HEK293 (cell line): ENCODE results near the gene STX10.

Source experiments
- ATF2 ChIP-seq: fragments of 450-650 bp; formaldehyde crosslinking; IDR thresholded peaks from 2 replicates; pipeline ENCODE4 v1.5.1; 2016; ENCODE audit warnings: missing biosample characterization, missing genetic modification characterization, low read depth
- GLI4 ChIP-seq: fragments of 450-650 bp; formaldehyde crosslinking; IDR thresholded peaks from 2 replicates; pipeline ENCODE4 v1.5.1; 2016; ENCODE audit warnings: missing biosample characterization, missing genetic modification characterization
- HIC1 ChIP-seq: fragments of 450-650 bp; formaldehyde crosslinking; IDR thresholded peaks from 2 replicates; pipeline ENCODE4 v1.5.1; 2016; ENCODE audit warnings: missing biosample characterization, missing genetic modification characterization
- SALL2 ChIP-seq: fragments of 450-650 bp; formaldehyde crosslinking; IDR thresholded peaks from 2 replicates; pipeline ENCODE4 v1.5.0; 2017; ENCODE audit warnings: missing biosample characterization, mild to moderate bottlenecking, missing genetic modification characterization, borderline replicate concordance
- SETDB1 ChIP-seq: IDR thresholded peaks from one replicate; pipeline ENCODE4 v1.6.1; 2017; ENCODE audit warnings: mild to moderate bottlenecking, low read length, moderate library complexity, mixed read lengths; ENCODE audit not compliant: insufficient read length
- ZIC2 ChIP-seq: fragments of 450-650 bp; formaldehyde crosslinking; IDR thresholded peaks from 2 replicates; pipeline ENCODE4 v1.5.1; 2016; ENCODE audit warnings: missing biosample characterization, missing genetic modification characterization
- ZNF19 ChIP-seq: fragments of 450-650 bp; formaldehyde crosslinking; IDR thresholded peaks from 2 replicates; pipeline ENCODE4; 2016; ENCODE audit warnings: missing biosample characterization, missing genetic modification characterization, low read depth
- ZNF202 ChIP-seq: fragments of 450-650 bp; formaldehyde crosslinking; IDR thresholded peaks from 2 replicates; pipeline ENCODE4 v1.5.1; 2016; ENCODE audit warnings: missing biosample characterization, missing genetic modification characterization, borderline replicate concordance
- ZNF311 ChIP-seq: fragments of 450-650 bp; formaldehyde crosslinking; IDR thresholded peaks from 2 replicates; pipeline ENCODE4 v1.5.1; 2017; ENCODE audit warnings: missing biosample characterization, missing genetic modification characterization, borderline replicate concordance
- ZNF513 ChIP-seq: fragments of 450-650 bp; IDR thresholded peaks from 2 replicates; pipeline ENCODE4 v1.5.1; 2018; ENCODE audit warnings: missing biosample characterization, missing genetic modification characterization
- ZNF530 ChIP-seq: fragments of 450-650 bp; formaldehyde crosslinking; IDR thresholded peaks from 2 replicates; pipeline ENCODE4 v1.5.1; 2016; ENCODE audit warnings: low read depth, missing biosample characterization, missing genetic modification characterization
- ZNF544 ChIP-seq: fragments of 450-650 bp; formaldehyde crosslinking; IDR thresholded peaks from 2 replicates; pipeline ENCODE4 v1.5.0; 2017; ENCODE audit warnings: missing biosample characterization, missing genetic modification characterization
- ZNF629 ChIP-seq: fragments of 450-650 bp; formaldehyde crosslinking; IDR thresholded peaks from 2 replicates; pipeline ENCODE4 v1.5.1; 2017; ENCODE audit warnings: missing biosample characterization, missing genetic modification characterization
- ZNF639 ChIP-seq: fragments of 450-650 bp; formaldehyde crosslinking; IDR thresholded peaks from 2 replicates; pipeline ENCODE4 v1.5.1; 2016; ENCODE audit warnings: missing biosample characterization, missing genetic modification characterization
- ZNF645 ChIP-seq: fragments of 450-650 bp; formaldehyde crosslinking; IDR thresholded peaks from 2 replicates; pipeline ENCODE4; 2016; ENCODE audit warnings: missing biosample characterization, missing genetic modification characterization
- ZNF664 ChIP-seq: fragments of 450-650 bp; formaldehyde crosslinking; IDR thresholded peaks from 2 replicates; pipeline ENCODE4 v1.5.1; 2016; ENCODE audit warnings: missing biosample characterization, missing genetic modification characterization
- ZNF701 ChIP-seq: fragments of 450-650 bp; formaldehyde crosslinking; IDR thresholded peaks from 2 replicates; pipeline ENCODE4 v1.5.1; 2016; ENCODE audit warnings: missing biosample characterization, missing genetic modification characterization
- ZSCAN16 ChIP-seq: fragments of 450-650 bp; formaldehyde crosslinking; IDR thresholded peaks from 2 replicates; pipeline ENCODE4 v1.5.1; 2016; ENCODE audit warnings: missing biosample characterization, missing genetic modification characterization
- ZXDB ChIP-seq: fragments of 450-650 bp; formaldehyde crosslinking; IDR thresholded peaks from 2 replicates; pipeline ENCODE4 v1.5.1; 2016; ENCODE audit warnings: missing biosample characterization, missing genetic modification characterization
- TF ChIP-seq, protein P1 (sequence below): fragments of 450-650 bp; formaldehyde crosslinking; IDR thresholded peaks from 2 replicates; pipeline ENCODE4 v1.5.1; 2016; ENCODE audit warnings: missing biosample characterization, missing genetic modification characterization
- TF ChIP-seq, protein P2 (sequence below): fragments of 450-650 bp; formaldehyde crosslinking; IDR thresholded peaks from 2 replicates; pipeline ENCODE4 v1.5.1; 2016; ENCODE audit warnings: missing biosample characterization, missing genetic modification characterization
- TF ChIP-seq, protein P3 (sequence below): fragments of 450-650 bp; formaldehyde crosslinking; IDR thresholded peaks from 2 replicates; pipeline ENCODE4 v1.5.1; 2016; ENCODE audit warnings: missing biosample characterization, missing genetic modification characterization

Gene STX10

DNA sequence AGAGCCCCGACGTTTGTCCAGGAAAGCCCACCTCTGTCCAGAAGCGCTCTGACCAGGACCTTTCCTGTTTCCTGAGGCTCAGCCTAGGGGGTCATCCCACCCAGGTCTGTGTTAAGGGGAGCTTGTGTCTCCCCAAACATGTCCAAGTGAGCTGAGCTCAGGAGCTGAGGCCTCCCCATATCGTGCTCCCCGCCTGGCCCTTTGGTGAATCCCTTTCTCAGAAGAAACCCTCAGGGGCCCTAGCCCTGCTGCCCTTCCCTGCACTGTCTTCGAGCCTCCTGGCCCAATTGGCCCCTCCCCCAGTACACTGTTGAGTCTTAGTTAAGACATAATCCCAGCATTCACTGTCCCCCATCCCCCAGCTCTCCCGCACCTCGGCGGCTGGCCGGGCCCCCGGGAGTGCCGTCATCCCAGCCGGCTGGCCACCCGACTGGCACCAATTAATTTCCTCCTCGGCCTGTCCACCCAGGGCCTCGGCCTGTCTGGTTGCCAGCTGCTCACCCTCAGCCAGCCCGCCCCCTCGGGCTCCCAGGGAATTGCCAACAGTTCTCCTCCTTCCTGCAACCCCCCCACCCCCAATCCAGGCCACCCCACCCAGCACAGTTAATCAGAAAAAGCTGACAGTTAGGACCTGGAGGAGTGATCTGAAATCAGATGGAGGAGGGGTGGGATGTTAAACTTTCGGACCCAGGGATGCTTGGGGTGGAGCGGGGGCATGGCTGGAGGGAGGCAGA, 13.6 kb upstream of the STX10 start (continued):
- peak; percentile 90 for TF ChIP-seq HIC1
- TF ChIP-seq ZNF530 (tag by site-specific recombination), result no peak
- no peak for TF ChIP-seq GLI4 (tag by site-specific recombination)
- TF ChIP-seq ZNF544 (tag by site-specific recombination), result no peak
- TF ChIP-seq, protein P1, sequence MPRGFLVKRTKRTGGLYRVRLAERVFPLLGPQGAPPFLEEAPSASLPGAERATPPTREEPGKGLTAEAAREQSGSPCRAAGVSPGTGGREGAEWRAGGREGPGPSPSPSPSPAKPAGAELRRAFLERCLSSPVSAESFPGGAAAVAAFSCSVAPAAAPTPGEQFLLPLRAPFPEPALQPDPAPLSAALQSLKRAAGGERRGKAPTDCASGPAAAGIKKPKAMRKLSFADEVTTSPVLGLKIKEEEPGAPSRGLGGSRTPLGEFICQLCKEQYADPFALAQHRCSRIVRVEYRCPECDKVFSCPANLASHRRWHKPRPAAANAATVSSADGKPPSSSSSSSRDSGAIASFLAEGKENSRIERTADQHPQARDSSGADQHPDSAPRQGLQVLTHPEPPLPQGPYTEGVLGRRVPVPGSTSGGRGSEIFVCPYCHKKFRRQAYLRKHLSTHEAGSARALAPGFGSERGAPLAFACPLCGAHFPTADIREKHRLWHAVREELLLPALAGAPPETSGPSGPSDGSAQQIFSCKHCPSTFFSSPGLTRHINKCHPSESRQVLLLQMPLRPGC (tag by site-specific recombination), result peak; percentile 12; the same call in 1 of the 2 replicates
- no peak for TF ChIP-seq SALL2 (tag by site-specific recombination)
- TF ChIP-seq, protein P2, sequence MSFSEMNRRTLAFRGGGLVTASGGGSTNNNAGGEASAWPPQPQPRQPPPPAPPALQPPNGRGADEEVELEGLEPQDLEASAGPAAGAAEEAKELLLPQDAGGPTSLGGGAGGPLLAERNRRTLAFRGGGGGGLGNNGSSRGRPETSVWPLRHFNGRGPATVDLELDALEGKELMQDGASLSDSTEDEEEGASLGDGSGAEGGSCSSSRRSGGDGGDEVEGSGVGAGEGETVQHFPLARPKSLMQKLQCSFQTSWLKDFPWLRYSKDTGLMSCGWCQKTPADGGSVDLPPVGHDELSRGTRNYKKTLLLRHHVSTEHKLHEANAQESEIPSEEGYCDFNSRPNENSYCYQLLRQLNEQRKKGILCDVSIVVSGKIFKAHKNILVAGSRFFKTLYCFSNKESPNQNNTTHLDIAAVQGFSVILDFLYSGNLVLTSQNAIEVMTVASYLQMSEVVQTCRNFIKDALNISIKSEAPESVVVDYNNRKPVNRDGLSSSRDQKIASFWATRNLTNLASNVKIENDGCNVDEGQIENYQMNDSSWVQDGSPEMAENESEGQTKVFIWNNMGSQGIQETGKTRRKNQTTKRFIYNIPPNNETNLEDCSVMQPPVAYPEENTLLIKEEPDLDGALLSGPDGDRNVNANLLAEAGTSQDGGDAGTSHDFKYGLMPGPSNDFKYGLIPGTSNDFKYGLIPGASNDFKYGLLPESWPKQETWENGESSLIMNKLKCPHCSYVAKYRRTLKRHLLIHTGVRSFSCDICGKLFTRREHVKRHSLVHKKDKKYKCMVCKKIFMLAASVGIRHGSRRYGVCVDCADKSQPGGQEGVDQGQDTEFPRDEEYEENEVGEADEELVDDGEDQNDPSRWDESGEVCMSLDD, result no peak; the same call in 1 of the 2 replicates
- no peak for TF ChIP-seq ZNF202 (tag by site-specific recombination)
- no peak for TF ChIP-seq ZNF645 (tag by site-specific recombination)
- no peak for TF ChIP-seq ZNF19 (tag by site-specific recombination)
- TF ChIP-seq ZNF701 (tag by site-specific recombination), result no peak
- TF ChIP-seq ZNF664 (tag by site-specific recombination), result no peak
- TF ChIP-seq, protein P3, sequence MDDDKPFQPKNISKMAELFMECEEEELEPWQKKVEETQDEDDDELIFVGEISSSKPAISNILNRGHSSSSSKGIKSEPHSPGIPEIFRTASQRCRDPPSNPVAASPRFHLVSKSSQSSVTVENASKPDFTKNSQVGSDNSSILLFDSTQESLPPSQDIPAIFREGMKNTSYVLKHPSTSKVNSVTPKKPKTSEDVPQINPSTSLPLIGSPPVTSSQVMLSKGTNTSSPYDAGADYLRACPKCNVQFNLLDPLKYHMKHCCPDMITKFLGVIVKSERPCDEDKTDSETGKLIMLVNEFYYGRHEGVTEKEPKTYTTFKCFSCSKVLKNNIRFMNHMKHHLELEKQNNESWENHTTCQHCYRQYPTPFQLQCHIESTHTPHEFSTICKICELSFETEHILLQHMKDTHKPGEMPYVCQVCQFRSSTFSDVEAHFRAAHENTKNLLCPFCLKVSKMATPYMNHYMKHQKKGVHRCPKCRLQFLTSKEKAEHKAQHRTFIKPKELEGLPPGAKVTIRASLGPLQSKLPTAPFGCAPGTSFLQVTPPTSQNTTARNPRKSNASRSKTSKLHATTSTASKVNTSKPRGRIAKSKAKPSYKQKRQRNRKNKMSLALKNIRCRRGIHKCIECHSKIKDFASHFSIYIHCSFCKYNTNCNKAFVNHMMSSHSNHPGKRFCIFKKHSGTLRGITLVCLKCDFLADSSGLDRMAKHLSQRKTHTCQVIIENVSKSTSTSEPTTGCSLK (tag by site-specific recombination), result no peak
- TF ChIP-seq SETDB1, result no peak
- no peak for TF ChIP-seq ZNF311 (tag by site-specific recombination)
- TF ChIP-seq ZXDB (tag by site-specific recombination), result no peak
- TF ChIP-seq ZNF629, result peak; percentile 51; the same call in 1 of the 2 replicates
- TF ChIP-seq ZIC2 (tag by site-specific recombination), result peak; percentile 20; the same call in 1 of the 2 replicates
- no peak for TF ChIP-seq ZNF639 (tag by site-specific recombination)
- TF ChIP-seq ZNF513 (tag by site-specific recombination), result no peak
- 0 out of 2 replicates have a peak, but pooled peaks have one; percentile 36 for TF ChIP-seq ATF2 (tag by site-specific recombination)
- TF ChIP-seq ZSCAN16 (tag by site-specific recombination), result no peak
